Measurements from ENCODE around the gene CSRNP3.

CSRNP3 gene

DNA sequence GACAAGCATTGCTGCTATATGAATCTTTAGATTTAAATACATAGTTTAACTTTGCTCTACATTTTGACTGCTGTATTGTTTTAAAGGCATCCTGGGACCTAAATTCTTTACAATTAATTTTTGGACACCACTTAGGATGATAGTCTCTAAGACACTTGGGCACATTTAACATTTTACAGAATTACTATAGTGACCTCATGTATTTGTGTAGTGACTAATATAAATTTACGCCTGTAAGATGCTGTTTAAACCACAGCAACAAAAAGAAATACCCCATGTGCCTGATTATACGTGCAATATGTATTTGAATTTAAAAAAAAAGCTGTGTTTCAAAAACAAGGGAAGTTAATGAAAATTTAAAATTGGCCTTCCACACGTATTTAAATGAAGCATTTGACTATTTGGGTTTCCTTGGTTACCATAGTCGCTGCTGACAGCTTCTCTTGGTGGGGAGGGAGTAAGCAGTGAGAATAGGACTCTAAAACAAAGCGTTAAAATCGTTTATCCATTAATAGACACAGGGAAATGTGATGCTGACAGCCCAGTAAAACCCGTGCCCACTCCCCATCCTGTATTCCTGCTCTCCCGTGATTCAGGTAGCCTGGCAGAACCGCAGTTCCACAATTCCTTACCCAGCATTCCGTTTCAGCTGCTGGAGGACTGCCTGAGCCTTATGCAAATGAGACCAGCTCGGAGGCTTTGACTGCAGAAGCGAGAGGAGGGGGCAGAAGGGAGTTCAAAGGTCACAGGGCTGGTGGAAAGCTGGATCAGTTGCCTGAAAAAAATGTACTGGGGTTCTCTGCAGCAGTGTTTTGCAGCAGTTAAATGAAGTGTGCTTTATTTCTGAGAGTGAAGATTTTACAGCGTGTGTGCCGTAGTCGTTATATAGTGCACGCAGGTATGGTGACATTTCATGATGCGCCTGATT lies 104.3 kb downstream of the CSRNP3 start:
- TF ChIP-seq, protein P1, sequence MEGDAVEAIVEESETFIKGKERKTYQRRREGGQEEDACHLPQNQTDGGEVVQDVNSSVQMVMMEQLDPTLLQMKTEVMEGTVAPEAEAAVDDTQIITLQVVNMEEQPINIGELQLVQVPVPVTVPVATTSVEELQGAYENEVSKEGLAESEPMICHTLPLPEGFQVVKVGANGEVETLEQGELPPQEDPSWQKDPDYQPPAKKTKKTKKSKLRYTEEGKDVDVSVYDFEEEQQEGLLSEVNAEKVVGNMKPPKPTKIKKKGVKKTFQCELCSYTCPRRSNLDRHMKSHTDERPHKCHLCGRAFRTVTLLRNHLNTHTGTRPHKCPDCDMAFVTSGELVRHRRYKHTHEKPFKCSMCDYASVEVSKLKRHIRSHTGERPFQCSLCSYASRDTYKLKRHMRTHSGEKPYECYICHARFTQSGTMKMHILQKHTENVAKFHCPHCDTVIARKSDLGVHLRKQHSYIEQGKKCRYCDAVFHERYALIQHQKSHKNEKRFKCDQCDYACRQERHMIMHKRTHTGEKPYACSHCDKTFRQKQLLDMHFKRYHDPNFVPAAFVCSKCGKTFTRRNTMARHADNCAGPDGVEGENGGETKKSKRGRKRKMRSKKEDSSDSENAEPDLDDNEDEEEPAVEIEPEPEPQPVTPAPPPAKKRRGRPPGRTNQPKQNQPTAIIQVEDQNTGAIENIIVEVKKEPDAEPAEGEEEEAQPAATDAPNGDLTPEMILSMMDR (IDR thresholded peaks at IDR 0.05; ENCODE audit: extremely low read depth, insufficient read depth, missing control alignments), result no peak
- in situ Hi-C loops (cut with MboI; ENCODE audit: low pct_unique_long_range_greater_than_20kb, low sequenced_read_pairs, unreplicated experiment), result no loop called here
- no peak for DNase-seq (ENCODE audit: low spot score)

DNA sequence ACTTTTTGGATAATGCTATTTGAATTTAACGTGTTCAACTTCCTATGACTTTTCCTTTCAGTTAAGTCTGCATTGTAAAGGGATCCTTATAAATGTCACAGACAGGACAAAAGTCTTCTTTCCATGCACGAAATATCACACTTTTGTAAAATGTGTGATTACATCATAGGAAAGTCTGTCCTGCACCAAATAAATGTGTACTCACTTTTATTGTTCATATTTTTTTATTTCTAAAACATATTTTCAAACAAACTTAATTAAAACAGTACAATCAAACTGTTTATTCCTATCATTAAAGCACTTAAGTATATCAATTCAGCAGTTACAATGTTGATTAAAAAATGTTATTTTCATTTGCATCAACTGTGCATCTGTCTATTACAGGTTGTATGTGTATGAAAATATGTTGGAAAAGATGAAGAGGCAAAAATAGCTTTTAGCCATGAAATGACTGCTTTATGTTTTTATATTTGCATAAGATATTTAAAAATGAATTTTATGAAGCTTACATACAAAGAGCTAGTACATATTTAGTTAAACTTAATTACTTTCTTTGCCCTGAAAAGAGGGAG lies 105.6 kb downstream of the CSRNP3 start:
- no peak for DNase-seq (ENCODE audit: low spot score)
- TF ChIP-seq, protein P1 (IDR thresholded peaks at IDR 0.05; ENCODE audit: extremely low read depth, insufficient read depth, missing control alignments), result no peak
- in situ Hi-C loops (cut with MboI; ENCODE audit: low pct_unique_long_range_greater_than_20kb, low sequenced_read_pairs, unreplicated experiment), result no loop called here

DNA sequence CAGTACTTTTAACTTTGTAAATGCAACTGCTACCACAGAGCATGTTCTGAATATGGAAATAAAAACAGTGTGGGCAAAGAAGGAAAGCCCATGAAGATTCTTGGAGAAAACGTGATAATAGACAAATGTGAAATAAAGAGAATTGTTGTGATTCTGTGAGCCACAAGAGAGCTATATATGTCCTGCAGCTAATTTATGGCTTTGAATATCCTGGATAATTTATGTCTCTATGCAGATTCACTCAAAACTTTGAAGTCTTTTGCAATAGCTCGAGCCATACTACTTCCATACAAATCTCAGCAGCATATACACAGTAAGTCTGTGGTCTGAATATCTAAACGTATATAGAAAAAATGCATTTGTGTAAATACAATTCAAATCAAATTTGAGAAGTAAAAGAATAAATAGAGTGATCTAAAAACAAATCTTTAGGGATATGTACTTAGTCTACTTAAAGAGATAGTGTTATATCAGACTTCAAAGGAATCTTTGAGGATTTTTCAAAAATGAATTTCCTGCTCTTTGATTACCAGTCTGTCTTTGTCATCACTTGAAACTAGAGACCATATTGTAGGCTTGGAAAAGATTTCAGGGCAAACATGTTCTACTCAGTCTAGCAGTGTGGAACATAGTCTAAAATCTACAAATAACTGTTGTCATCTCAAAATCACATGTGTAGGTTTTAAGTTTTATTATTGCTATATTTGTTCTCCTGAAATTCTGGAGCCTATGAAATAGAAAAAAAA lies 107.1 kb downstream of the CSRNP3 start:
- TF ChIP-seq, protein P1 (IDR thresholded peaks at IDR 0.05; ENCODE audit: extremely low read depth, insufficient read depth, missing control alignments), result no peak
- no peak for DNase-seq (ENCODE audit: low spot score)
- in situ Hi-C loops (cut with MboI; ENCODE audit: low pct_unique_long_range_greater_than_20kb, low sequenced_read_pairs, unreplicated experiment), result no loop called here

DNA sequence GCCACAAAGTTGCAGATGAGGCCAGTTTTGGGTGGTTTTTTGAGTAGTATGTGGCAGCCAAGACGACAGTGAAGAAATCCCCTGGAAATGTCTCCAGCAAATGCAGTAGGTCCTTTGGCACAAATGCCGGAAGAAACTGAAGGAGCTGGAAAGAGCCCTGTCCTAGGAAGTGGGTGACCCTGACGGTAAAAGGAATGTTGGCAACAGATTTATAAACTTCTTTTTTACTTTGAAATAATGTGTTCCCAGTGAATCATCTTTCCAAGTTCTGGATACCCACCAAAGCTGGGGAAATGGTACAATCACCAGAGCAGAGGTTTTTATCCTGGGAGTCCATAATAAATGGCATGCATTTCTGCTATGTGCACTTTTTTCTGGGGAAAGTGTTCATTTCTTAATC lies 112.9 kb downstream of the CSRNP3 start:
- no peak for DNase-seq (ENCODE audit: low spot score)
- in situ Hi-C loops (cut with MboI; ENCODE audit: low pct_unique_long_range_greater_than_20kb, low sequenced_read_pairs, unreplicated experiment), result no loop called here
- TF ChIP-seq, protein P1 (IDR thresholded peaks at IDR 0.05; ENCODE audit: extremely low read depth, insufficient read depth, missing control alignments), result no peak

DNA sequence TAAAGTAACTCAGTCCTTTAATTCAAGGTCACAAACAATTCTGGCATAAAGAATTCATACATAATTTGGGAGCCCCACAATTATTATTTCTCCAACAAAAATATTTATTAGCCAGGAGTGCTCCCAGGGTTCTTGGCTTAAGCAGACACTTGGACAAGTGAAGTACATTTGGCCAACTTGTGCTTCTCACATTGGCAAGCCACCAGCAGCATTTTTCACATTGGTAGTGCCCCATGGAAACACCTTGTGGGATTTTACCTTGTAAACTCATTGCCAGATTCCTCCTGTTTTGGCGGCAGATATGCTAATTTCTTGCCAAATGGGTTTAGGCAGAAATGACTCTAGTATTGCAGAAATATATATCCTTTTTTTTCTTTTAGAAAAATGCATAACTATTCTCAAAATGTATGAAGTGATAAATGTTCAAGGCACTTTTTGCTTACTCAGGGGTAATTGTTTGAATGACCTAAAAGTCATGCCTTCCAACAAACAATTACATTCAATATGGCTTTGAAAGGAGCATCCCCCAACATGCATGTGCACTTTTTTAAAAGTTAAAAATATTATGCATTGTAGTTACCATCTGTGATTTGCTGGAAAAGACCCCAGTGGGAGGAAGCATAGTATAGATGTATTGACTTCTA lies 113.5 kb downstream of the CSRNP3 start:
- TF ChIP-seq, protein P1 (IDR thresholded peaks at IDR 0.05; ENCODE audit: extremely low read depth, insufficient read depth, missing control alignments), result no peak
- in situ Hi-C loops (cut with MboI; ENCODE audit: low pct_unique_long_range_greater_than_20kb, low sequenced_read_pairs, unreplicated experiment), result no loop called here
- no peak for DNase-seq (ENCODE audit: low spot score)

DNA sequence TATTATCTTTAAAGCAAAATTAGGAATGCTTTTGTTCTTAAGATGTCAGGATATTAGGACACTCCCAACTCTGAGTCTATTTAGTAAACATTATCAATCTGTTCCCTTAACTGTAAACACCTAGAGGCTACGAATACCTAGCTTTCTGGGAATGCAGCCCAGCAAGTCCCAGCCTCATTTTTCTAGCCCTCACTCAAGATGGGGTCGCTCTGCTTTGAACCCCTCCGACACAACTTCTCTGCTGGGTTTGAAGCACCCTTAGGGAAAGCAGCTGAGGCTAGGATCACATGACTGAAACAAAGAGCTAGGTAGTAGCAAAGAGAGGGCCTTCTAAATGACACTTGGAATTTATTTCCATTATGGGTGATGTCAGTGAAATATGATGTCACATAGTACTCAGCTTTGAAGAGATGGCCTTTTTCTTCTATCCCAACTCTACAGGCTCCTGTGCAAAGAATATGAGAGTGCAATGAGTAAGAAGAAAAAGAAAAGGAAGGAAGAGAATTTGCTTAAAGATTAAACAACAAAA lies 114.7 kb downstream of the CSRNP3 start:
- TF ChIP-seq, protein P1 (IDR thresholded peaks at IDR 0.05; ENCODE audit: extremely low read depth, insufficient read depth, missing control alignments), result no peak
- in situ Hi-C loops (cut with MboI; ENCODE audit: low pct_unique_long_range_greater_than_20kb, low sequenced_read_pairs, unreplicated experiment), result no loop called here
- DNase-seq (ENCODE audit: low spot score), result no peak
